Cardiac muscle cell (in vitro differentiated cells and primary cell): Measurements from ENCODE around the gene AOPEP. TPM values are rescaled to one million over a fixed set of nuclear protein-coding genes. Genes with fewer than 3 reads are reported as not detected.

ENCODE experiments used
- DNase-seq, 2 donors: peaks; one replicate each; pipeline versions ENCODE4 v3.0.0 to v3.0.0-alpha.2; 2010 to 2017; ENCODE audit warnings: low read depth in 1 of 2, low spot score in 1 of 2
- H3K27ac ChIP-seq: fragments of 200-600 bp; sonication (generic); 2 replicates; pipeline ENCODE4 v1.5.1; 2016
- H3K27me3 ChIP-seq: fragments of 200-600 bp; sonication (generic); 2 replicates; pipeline ENCODE4 v1.6.0; 2016; ENCODE audit warnings: control low read depth
- H3K36me3 ChIP-seq: fragments of 200-600 bp; sonication (generic); 2 replicates; pipeline ENCODE4 v1.5.1; 2016; ENCODE audit warnings: control low read depth
- H3K4me1 ChIP-seq: fragments of 200-600 bp; sonication (generic); 2 replicates; pipeline ENCODE4 v1.8.1; 2017; ENCODE audit warnings: low read depth, mild to moderate bottlenecking, mixed run types
- H3K4me3 ChIP-seq: fragments of 200-600 bp; sonication (generic); 2 replicates; pipeline ENCODE4 v1.5.1; 2016; ENCODE audit warnings: mild to moderate bottlenecking
- H3K9me3 ChIP-seq: fragments of 200-600 bp; sonication (generic); 2 replicates; pipeline ENCODE4 v1.5.1; 2017; ENCODE audit warnings: low read depth, mild to moderate bottlenecking, control low read depth
- polyA plus RNA-seq: library from polyadenylated mRNA; unstranded; fragments of >200 nt; fragmentation: Nextera tagmentation; extraction: Ambion mirVana; gene quantifications from 2 replicates; pipeline ENCODE4 v1.2.1, GENCODE V29; 2016
- total RNA-seq: library from RNA; depleted of rRNA; stranded (reverse); fragments of >200 nt; gene quantifications from 2 replicates; pipeline ENCODE4 v1.2.3, GENCODE V29; 2016
- TF ChIP-seq, protein P1 (sequence below): IDR thresholded peaks from 2 replicates; pipeline ENCODE4 v1.5.1; 2012; ENCODE audit warnings: low read depth, mild to moderate bottlenecking, low read length

The AOPEP gene
- total and polyA plus RNA-seq, 2 experiments from 2014 or later = 46.8 to 88.7 TPM

- H3K4me1 ChIP-seq = peaks cover 6% of the 10 kb centered on the region
- no peaks in the 10 kb centered on the region for H3K36me3 ChIP-seq
- no peak overlapping the region for H3K27ac ChIP-seq
- TF ChIP-seq, protein P1, sequence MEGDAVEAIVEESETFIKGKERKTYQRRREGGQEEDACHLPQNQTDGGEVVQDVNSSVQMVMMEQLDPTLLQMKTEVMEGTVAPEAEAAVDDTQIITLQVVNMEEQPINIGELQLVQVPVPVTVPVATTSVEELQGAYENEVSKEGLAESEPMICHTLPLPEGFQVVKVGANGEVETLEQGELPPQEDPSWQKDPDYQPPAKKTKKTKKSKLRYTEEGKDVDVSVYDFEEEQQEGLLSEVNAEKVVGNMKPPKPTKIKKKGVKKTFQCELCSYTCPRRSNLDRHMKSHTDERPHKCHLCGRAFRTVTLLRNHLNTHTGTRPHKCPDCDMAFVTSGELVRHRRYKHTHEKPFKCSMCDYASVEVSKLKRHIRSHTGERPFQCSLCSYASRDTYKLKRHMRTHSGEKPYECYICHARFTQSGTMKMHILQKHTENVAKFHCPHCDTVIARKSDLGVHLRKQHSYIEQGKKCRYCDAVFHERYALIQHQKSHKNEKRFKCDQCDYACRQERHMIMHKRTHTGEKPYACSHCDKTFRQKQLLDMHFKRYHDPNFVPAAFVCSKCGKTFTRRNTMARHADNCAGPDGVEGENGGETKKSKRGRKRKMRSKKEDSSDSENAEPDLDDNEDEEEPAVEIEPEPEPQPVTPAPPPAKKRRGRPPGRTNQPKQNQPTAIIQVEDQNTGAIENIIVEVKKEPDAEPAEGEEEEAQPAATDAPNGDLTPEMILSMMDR = no peak
- H3K4me3 ChIP-seq = no peak overlapping the region
- no peak for DNase-seq
- H3K9me3 ChIP-seq = no peaks in the 10 kb centered on the region
- no peaks in the 10 kb centered on the region for H3K27me3 ChIP-seq
These were observed 259.1 kb downstream of the AOPEP start for GRCh38 chr9:94985649-94986048.

- H3K27ac ChIP-seq = no peak overlapping the region
- H3K4me1 ChIP-seq = peaks cover 6% of the 10 kb centered on the region
- DNase-seq = no peak
- TF ChIP-seq, protein P1 = no peak
- no peaks in the 10 kb centered on the region for H3K27me3 ChIP-seq
- no peak overlapping the region for H3K4me3 ChIP-seq
- no peaks in the 10 kb centered on the region for H3K36me3 ChIP-seq
- no peaks in the 10 kb centered on the region for H3K9me3 ChIP-seq
These were observed 261.2 kb downstream of the AOPEP start for GRCh38 chr9:94987731-94988130.

- Histone ChIP-seq H3K4me1 (peaks cover 18% of the 10 kb centered on the region), H3K27me3 (no peaks in the 10 kb centered on the region), H3K9me3 (no peaks in the 10 kb centered on the region), H3K36me3 (no peaks in the 10 kb centered on the region), H3K4me3 (no peak overlapping the region), H3K27ac (no peak overlapping the region)
- DNase-seq = no peak
- TF ChIP-seq, protein P1 = no peak
These were observed 264.5 kb downstream of the AOPEP start for GRCh38 chr9:94990897-94991561.

DNA sequence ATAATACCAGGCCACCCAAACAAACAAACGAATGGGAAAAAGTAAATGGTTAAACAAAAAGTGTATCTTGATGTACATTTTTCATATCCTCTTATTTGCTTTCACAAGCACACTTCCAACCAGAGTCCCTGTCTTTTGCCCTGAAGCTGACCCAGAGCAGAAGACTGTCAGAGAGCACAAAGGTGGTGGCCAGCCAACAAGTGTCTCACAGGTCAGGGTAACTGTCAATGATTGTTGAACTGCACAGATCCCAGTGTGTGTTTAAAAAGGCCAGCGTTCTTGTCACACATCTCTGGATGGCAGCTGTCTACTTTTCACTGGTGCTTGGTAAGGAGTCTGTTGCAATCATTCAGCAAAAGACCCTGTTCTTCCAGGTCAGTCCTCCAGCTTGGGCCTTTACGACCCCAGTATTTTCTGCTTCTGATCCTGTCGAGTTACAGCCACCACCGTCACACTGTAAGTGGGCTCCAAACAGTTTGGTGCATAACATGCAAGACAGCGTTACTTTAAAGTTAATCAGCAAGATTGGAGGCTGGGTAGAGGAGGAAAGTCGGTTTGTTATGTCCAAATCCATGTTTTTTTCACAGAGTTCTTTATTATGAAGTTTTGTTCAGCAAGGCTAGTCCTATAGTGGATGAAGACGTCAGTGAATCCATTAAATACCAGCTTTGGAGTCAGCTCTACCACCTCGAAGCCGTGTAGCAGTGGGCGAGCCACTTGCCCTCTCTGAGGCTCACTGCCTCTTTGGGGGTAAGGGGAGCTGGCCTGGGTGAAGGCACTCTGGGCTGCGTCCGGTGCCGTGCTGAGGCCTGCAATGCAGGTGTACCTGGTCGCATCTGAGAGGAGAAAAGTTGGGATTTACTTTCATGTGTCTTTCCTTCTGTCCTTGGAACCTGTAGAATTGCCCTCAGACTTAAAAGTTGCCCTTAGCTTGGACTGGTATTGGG is 265.7 kb downstream of the AOPEP start:
- no peak for DNase-seq
- TF ChIP-seq, protein P1 = no peak
- no peaks in the 10 kb centered on the region for H3K27me3 ChIP-seq
- no peaks in the 10 kb centered on the region for H3K36me3 ChIP-seq
- H3K4me1 ChIP-seq = peaks cover 25% of the 10 kb centered on the region
- H3K27ac ChIP-seq = peak overlapping the region; percentile 75
- H3K4me3 ChIP-seq = no peak overlapping the region
- H3K9me3 ChIP-seq = no peaks in the 10 kb centered on the region

DNA sequence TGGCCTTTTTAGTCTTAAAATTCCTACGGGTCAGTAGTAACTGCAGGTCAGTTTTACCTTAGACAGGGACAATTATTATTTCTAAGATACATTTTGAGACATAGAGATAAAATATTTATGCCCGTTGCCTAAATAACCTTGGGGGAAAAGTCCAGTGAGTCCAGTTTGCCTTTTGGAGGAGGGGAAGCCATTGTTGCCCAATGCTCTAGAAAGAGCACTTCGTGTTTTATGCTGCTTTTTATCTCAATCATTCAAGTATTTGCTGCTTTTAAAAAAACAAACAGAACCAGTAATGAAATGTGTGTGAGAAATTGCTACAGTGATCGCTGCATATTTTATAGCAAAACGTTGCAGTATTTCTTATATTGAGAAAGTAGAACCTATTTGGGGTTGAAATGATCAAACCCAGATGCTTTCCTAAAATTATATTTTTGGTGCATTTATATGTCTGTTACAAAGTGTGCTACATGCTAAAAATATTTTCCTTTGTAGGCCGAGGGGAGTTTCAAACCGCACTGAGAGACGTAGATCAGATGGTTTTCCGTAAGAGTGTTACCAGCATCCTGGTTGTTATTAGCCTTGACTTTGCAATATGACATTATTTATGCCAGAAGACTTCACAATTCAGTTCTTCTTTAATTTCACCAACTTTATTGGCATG is 266.8 kb downstream of the AOPEP start:
- TF ChIP-seq, protein P1 = no peak
- H3K4me3 ChIP-seq = no peak overlapping the region
- no peaks in the 10 kb centered on the region for H3K9me3 ChIP-seq
- no peak for DNase-seq
- H3K27me3 ChIP-seq = no peaks in the 10 kb centered on the region
- H3K27ac ChIP-seq = peak overlapping the region; percentile 75
- H3K36me3 ChIP-seq = no peaks in the 10 kb centered on the region
- peaks cover 25% of the 10 kb centered on the region for H3K4me1 ChIP-seq
